K562 (cell line): ENCODE results near the gene RPL10A. TPM values are rescaled to one million over a fixed set of nuclear protein-coding genes. Genes with fewer than 3 reads are reported as not detected.

Source experiments
- MYNN ChIP-seq, 2 experiments: sonication (generic); formaldehyde crosslinking in 1 of 2; IDR thresholded peaks; 2 replicates each; pipeline versions ENCODE4 v1.5.0 to v1.6.1; 2016 to 2020; ENCODE audit warnings: antibody characterized with exemption in 1 of 2, missing genetic modification reagents in 1 of 2
- SLC30A9 ChIP-seq: fragments of 250-450 bp; sonication (Bioruptor Pico); IDR thresholded peaks from 2 replicates; pipeline ENCODE4 v1.8.0; 2022; ENCODE audit warnings: mild to moderate bottlenecking, moderate library complexity
- polyA plus RNA-seq, 8 experiments: library from polyadenylated mRNA; depleted of rRNA in 4 of 8; stranded (reverse) in 5 of 8; unstranded in 3 of 8; fragments of >200 nt; fragmentation: Nextera tagmentation in 2 of 8; fragmentation: Illumina TruSeq in 1 of 8; extraction: Ambion mirVana in 2 of 8; extraction: Trizol in 1 of 8; gene quantifications; 2 replicates each; pipeline versions ENCODE4 v1.2.1 to v1.2.3, GENCODE V29; 2011 to 2014; ENCODE audit warnings: inconsistent platforms in 1 of 8, missing spikeins in 1 of 8
- total RNA-seq, 7 experiments: library from RNA; depleted of rRNA in 6 of 7; stranded (reverse); fragments of >200 nt in 6 of 7; fragmentation: Illumina TruSeq in 2 of 7; extraction: Trizol in 2 of 7; gene quantifications; 2 replicates each; pipeline versions ENCODE4 v1.2.1 to v1.2.3, GENCODE V29; 2011 to 2021; ENCODE audit warnings: low replicate concordance in 1 of 7
- TF ChIP-seq, protein P1 (sequence below): fragments of 450-650 bp; formaldehyde crosslinking; IDR thresholded peaks from 2 replicates; pipeline ENCODE4 v1.4.0; 2020; ENCODE audit warnings: mild to moderate bottlenecking
- TF ChIP-seq, protein P2 (sequence below): fragments of 450-650 bp; IDR thresholded peaks from 2 replicates; pipeline ENCODE4 v1.6.1; 2016; ENCODE audit warnings: low read depth
- TF ChIP-seq, protein P3 (sequence below): fragments of 250-450 bp; sonication (Bioruptor Pico); IDR thresholded peaks from 2 replicates; pipeline ENCODE4 v1.4.0; 2020

Gene RPL10A
- total and polyA plus RNA-seq, 9 of the 15 experiments (the other 6 are each of a cell fraction or from before 2014, with no cell fraction given) = 1,589 to 3,237 (median 2,116) TPM

DNA sequence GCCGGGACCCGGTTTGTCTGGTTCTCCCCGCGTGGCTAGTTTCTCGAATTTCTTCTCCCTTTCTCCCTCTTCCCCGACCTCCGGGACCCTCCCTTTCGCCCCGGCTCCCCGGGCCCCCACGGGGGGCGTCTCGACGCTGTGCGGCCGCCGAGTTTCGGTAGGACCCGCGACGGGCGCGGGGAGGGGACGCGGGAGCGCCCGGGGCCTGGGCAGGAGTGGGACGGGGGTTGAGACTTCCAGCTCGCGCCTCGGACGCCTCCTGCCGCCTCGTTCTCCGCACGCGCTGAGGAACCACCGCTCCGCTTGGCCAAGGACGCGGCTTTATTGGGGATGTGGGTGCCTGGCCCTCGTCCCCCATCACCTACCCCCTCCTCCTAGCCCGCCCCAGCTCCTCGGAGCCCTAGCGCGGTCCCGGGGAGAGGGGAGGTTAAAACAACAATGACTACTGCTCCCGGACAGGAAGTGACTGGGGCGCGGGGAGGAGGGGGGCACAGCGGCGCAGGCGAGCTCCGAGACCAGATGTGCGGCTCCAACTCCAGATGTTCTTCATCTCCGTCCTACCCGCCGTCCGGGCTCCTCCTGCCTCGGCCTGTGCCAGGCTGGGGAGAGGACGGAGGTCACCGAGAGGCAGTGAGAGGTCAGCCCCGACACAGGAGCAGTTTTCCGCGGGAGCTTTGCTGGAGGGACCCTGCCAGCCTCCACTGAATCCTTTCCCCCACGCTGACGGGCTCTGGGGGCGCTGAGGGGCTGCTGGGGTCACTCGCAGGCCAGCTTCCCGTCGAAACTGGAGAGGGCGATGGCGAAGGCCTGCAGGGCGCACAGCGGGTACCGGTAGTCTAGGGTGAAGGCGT, 29.6 kb downstream of the RPL10A start (continued):
- TF ChIP-seq, protein P1, sequence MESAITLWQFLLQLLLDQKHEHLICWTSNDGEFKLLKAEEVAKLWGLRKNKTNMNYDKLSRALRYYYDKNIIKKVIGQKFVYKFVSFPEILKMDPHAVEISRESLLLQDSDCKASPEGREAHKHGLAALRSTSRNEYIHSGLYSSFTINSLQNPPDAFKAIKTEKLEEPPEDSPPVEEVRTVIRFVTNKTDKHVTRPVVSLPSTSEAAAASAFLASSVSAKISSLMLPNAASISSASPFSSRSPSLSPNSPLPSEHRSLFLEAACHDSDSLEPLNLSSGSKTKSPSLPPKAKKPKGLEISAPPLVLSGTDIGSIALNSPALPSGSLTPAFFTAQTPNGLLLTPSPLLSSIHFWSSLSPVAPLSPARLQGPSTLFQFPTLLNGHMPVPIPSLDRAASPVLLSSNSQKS (CRISPR knock-in tag) = no peak
- TF ChIP-seq, protein P2, sequence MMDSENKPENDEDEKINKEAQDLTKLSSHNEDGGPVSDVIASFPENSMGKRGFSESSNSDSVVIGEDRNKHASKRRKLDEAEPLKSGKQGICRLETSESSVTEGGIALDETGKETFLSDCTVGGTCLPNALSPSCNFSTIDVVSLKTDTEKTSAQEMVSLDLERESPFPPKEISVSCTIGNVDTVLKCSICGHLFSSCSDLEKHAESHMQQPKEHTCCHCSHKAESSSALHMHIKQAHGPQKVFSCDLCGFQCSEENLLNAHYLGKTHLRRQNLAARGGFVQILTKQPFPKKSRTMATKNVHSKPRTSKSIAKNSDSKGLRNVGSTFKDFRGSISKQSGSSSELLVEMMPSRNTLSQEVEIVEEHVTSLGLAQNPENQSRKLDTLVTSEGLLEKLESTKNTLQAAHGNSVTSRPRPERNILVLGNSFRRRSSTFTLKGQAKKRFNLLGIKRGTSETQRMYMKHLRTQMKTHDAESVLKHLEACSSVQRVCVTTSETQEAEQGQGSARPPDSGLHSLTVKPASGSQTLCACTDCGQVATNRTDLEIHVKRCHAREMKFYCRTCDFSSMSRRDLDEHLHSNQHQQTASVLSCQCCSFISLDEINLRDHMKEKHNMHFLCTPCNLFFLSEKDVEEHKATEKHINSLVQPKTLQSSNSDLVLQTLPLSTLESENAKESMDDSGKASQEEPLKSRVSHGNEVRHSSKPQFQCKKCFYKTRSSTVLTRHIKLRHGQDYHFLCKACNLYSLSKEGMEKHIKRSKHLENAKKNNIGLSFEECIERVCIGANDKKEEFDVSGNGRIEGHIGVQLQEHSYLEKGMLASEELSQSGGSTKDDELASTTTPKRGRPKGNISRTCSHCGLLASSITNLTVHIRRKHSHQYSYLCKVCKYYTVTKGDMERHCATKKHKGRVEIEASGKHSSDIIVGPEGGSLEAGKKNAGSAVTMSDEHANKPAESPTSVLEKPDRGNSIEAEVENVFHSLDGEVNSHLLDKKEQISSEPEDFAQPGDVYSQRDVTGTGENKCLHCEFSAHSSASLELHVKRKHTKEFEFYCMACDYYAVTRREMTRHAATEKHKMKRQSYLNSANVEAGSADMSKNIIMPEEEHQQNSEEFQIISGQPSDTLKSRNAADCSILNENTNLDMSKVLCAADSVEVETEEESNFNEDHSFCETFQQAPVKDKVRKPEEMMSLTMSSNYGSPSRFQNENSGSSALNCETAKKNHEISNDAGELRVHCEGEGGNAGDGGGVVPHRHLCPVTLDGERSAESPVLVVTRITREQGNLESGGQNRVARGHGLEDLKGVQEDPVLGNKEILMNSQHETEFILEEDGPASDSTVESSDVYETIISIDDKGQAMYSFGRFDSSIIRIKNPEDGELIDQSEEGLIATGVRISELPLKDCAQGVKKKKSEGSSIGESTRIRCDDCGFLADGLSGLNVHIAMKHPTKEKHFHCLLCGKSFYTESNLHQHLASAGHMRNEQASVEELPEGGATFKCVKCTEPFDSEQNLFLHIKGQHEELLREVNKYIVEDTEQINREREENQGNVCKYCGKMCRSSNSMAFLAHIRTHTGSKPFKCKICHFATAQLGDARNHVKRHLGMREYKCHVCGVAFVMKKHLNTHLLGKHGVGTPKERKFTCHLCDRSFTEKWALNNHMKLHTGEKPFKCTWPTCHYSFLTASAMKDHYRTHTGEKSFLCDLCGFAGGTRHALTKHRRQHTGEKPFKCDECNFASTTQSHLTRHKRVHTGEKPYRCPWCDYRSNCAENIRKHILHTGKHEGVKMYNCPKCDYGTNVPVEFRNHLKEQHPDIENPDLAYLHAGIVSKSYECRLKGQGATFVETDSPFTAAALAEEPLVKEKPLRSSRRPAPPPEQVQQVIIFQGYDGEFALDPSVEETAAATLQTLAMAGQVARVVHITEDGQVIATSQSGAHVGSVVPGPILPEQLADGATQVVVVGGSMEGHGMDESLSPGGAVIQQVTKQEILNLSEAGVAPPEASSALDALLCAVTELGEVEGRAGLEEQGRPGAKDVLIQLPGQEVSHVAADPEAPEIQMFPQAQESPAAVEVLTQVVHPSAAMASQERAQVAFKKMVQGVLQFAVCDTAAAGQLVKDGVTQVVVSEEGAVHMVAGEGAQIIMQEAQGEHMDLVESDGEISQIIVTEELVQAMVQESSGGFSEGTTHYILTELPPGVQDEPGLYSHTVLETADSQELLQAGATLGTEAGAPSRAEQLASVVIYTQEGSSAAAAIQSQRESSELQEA = no peak
- TF ChIP-seq, protein P3, sequence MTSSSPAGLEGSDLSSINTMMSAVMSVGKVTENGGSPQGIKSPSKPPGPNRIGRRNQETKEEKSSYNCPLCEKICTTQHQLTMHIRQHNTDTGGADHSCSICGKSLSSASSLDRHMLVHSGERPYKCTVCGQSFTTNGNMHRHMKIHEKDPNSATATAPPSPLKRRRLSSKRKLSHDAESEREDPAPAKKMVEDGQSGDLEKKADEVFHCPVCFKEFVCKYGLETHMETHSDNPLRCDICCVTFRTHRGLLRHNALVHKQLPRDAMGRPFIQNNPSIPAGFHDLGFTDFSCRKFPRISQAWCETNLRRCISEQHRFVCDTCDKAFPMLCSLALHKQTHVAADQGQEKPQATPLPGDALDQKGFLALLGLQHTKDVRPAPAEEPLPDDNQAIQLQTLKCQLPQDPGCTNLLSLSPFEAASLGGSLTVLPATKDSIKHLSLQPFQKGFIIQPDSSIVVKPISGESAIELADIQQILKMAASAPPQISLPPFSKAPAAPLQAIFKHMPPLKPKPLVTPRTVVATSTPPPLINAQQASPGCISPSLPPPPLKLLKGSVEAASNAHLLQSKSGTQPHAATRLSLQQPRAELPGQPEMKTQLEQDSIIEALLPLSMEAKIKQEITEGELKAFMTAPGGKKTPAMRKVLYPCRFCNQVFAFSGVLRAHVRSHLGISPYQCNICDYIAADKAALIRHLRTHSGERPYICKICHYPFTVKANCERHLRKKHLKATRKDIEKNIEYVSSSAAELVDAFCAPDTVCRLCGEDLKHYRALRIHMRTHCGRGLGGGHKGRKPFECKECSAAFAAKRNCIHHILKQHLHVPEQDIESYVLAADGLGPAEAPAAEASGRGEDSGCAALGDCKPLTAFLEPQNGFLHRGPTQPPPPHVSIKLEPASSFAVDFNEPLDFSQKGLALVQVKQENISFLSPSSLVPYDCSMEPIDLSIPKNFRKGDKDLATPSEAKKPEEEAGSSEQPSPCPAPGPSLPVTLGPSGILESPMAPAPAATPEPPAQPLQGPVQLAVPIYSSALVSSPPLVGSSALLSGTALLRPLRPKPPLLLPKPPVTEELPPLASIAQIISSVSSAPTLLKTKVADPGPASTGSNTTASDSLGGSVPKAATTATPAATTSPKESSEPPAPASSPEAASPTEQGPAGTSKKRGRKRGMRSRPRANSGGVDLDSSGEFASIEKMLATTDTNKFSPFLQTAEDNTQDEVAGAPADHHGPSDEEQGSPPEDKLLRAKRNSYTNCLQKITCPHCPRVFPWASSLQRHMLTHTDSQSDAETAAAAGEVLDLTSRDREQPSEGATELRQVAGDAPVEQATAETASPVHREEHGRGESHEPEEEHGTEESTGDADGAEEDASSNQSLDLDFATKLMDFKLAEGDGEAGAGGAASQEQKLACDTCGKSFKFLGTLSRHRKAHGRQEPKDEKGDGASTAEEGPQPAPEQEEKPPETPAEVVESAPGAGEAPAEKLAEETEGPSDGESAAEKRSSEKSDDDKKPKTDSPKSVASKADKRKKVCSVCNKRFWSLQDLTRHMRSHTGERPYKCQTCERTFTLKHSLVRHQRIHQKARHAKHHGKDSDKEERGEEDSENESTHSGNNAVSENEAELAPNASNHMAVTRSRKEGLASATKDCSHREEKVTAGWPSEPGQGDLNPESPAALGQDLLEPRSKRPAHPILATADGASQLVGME (CRISPR knock-in tag) = no peak
- no peak; the same call in 1 of the 2 replicates for TF ChIP-seq MYNN (IDR thresholded peaks at IDR 0.05)
- TF ChIP-seq MYNN (CRISPR knock-in tag; IDR thresholded peaks at IDR 0.05) = no peak
- TF ChIP-seq SLC30A9 = no peak
